Activated naive CD4-positive, alpha-beta T cell treated with anti-CD3 and anti-CD28 coated beads, Interleukin-2, amount 50 U/mL, for 24 hours (primary cell): ENCODE results near the gene ZNF808.
"Not testable (repeated sequence)": the region's sequence is repeated elsewhere in the genome, so short reads cannot be mapped to it uniquely, and the experiment has no call there.

Experiments
- H3K27ac Mint-ChIP-seq: one replicate; pipeline ENCODE4 v1.8.0; 2021; ENCODE audit warnings: mild to moderate bottlenecking, mixed read lengths
- H3K27me3 Mint-ChIP-seq: one replicate; pipeline ENCODE4 v1.8.0; 2021; ENCODE audit warnings: mixed read lengths
- H3K36me3 Mint-ChIP-seq: one replicate; pipeline ENCODE4 v1.8.0; 2021; ENCODE audit warnings: mixed read lengths
- H3K4me1 Mint-ChIP-seq: one replicate; pipeline ENCODE4 v1.8.0; 2021; ENCODE audit warnings: mixed read lengths
- H3K4me3 Mint-ChIP-seq: one replicate; pipeline ENCODE4 v1.8.0; 2021; ENCODE audit warnings: mild to moderate bottlenecking, mixed read lengths
- H3K9me3 Mint-ChIP-seq: one replicate; pipeline ENCODE4 v1.8.0; 2021; ENCODE audit warnings: mixed read lengths

Gene ZNF808

GRCh38 chr19:52558732-52559445 lies 31.4 kb downstream of the ZNF808 start:
- peaks cover 14% of the 10 kb centered on the region for H3K9me3 Mint-ChIP-seq
- peaks cover 68% of the 10 kb centered on the region for H3K36me3 Mint-ChIP-seq
- not testable (repeated sequence) for H3K4me1 Mint-ChIP-seq, H3K4me3 Mint-ChIP-seq, H3K27me3 Mint-ChIP-seq, H3K27ac Mint-ChIP-seq

GRCh38 chr19:52561611-52562010 lies 34.1 kb downstream of the ZNF808 start:
- H3K4me1 Mint-ChIP-seq, H3K27ac Mint-ChIP-seq, H3K4me3 Mint-ChIP-seq, H3K27me3 Mint-ChIP-seq, H3K9me3 Mint-ChIP-seq: not testable (repeated sequence)
- peaks cover 56% of the 10 kb centered on the region for H3K36me3 Mint-ChIP-seq

- peaks cover 11% of the 10 kb centered on the region for H3K9me3 Mint-ChIP-seq
- H3K27me3 Mint-ChIP-seq = no peaks in the 10 kb centered on the region
- no peak overlapping the region for H3K27ac Mint-ChIP-seq
- H3K4me3 Mint-ChIP-seq = no peak overlapping the region
- peaks cover 28% of the 10 kb centered on the region for H3K36me3 Mint-ChIP-seq
- peaks cover 8% of the 10 kb centered on the region for H3K4me1 Mint-ChIP-seq
These were observed 38.7 kb downstream of the ZNF808 start for GRCh38 chr19:52566121-52566520.

GRCh38 chr19:52566588-52566987 lies 39.1 kb downstream of the ZNF808 start:
- Mint-ChIP-seq H3K36me3 (peaks cover 29% of the 10 kb centered on the region), H3K27ac (no peak overlapping the region), H3K9me3 (peaks cover 13% of the 10 kb centered on the region), H3K4me1 (peaks cover 12% of the 10 kb centered on the region), H3K27me3 (no peaks in the 10 kb centered on the region), H3K4me3 (no peak overlapping the region)

- Mint-ChIP-seq H3K4me1 (peaks cover 23% of the 10 kb centered on the region), H3K27me3 (no peaks in the 10 kb centered on the region), H3K4me3 (no peak overlapping the region), H3K27ac (no peak overlapping the region), H3K9me3 (peaks cover 20% of the 10 kb centered on the region), H3K36me3 (peaks cover 34% of the 10 kb centered on the region)
These were observed 40.5 kb downstream of the ZNF808 start for GRCh38 chr19:52567921-52568320.

- Mint-ChIP-seq H3K9me3 (peaks cover 30% of the 10 kb centered on the region), H3K4me1 (peaks cover 25% of the 10 kb centered on the region), H3K4me3 (peak overlapping the region; percentile 93), H3K36me3 (peaks cover 38% of the 10 kb centered on the region)
- not testable (repeated sequence) for H3K27me3 Mint-ChIP-seq, H3K27ac Mint-ChIP-seq
These were observed 42.2 kb downstream of the ZNF808 start for GRCh38 chr19:52569638-52569999.

GRCh38 chr19:52570000-52570861 lies 42.8 kb downstream of the ZNF808 start, which contains the start of gene ZNF701:
ZNF701 (plus strand) TSS chr19:52570287; CDS start chr19:52574148, 3,861 bp downstream.
- H3K27me3 Mint-ChIP-seq = no peaks in the 10 kb centered on the region
- peaks cover 25% of the 10 kb centered on the region for H3K4me1 Mint-ChIP-seq
- peak within 1 kb of the TSS; percentile 93 for H3K4me3 Mint-ChIP-seq
- peak within 1 kb of the TSS; percentile 83 for H3K27ac Mint-ChIP-seq
- H3K9me3 Mint-ChIP-seq = peaks cover 30% of the 10 kb centered on the region
- H3K36me3 Mint-ChIP-seq = peaks cover 39% of the 10 kb centered on the region

GRCh38 chr19:52584736-52585440 lies 57.4 kb downstream of the ZNF808 start:
- no peaks in the 10 kb centered on the region for H3K27me3 Mint-ChIP-seq
- H3K9me3 Mint-ChIP-seq = peaks cover 19% of the 10 kb centered on the region
- no peak overlapping the region for H3K4me3 Mint-ChIP-seq
- peaks cover 58% of the 10 kb centered on the region for H3K36me3 Mint-ChIP-seq
- no peak overlapping the region for H3K27ac Mint-ChIP-seq
- no peaks in the 10 kb centered on the region for H3K4me1 Mint-ChIP-seq

GRCh38 chr19:52585604-52586003 lies 58.1 kb downstream of the ZNF808 start:
- no peaks in the 10 kb centered on the region for H3K27me3 Mint-ChIP-seq
- peaks cover 19% of the 10 kb centered on the region for H3K9me3 Mint-ChIP-seq
- H3K4me1 Mint-ChIP-seq = no peaks in the 10 kb centered on the region
- H3K4me3 Mint-ChIP-seq = no peak overlapping the region
- H3K36me3 Mint-ChIP-seq = peaks cover 56% of the 10 kb centered on the region
- H3K27ac Mint-ChIP-seq = no peak overlapping the region

- no peaks in the 10 kb centered on the region for H3K27me3 Mint-ChIP-seq
- H3K9me3 Mint-ChIP-seq = no peaks in the 10 kb centered on the region
- no peak overlapping the region for H3K4me3 Mint-ChIP-seq
- no peak overlapping the region for H3K27ac Mint-ChIP-seq
- no peaks in the 10 kb centered on the region for H3K4me1 Mint-ChIP-seq
- H3K36me3 Mint-ChIP-seq = peaks cover 41% of the 10 kb centered on the region
These were observed 63.3 kb downstream of the ZNF808 start for GRCh38 chr19:52590728-52591127.

GRCh38 chr19:52592301-52592700 lies 64.8 kb downstream of the ZNF808 start:
- Mint-ChIP-seq H3K27ac (no peak overlapping the region), H3K27me3 (no peaks in the 10 kb centered on the region), H3K36me3 (peaks cover 52% of the 10 kb centered on the region), H3K4me1 (no peaks in the 10 kb centered on the region), H3K9me3 (peaks cover 9% of the 10 kb centered on the region), H3K4me3 (no peak overlapping the region)

- peaks cover 11% of the 10 kb centered on the region for H3K9me3 Mint-ChIP-seq
- not testable (repeated sequence) for H3K27ac Mint-ChIP-seq, H3K4me3 Mint-ChIP-seq, H3K27me3 Mint-ChIP-seq, H3K4me1 Mint-ChIP-seq
- peaks cover 48% of the 10 kb centered on the region for H3K36me3 Mint-ChIP-seq
These were observed 66.0 kb downstream of the ZNF808 start for GRCh38 chr19:52593441-52593840.

GRCh38 chr19:52599241-52599640 lies 71.8 kb downstream of the ZNF808 start:
- H3K27me3 Mint-ChIP-seq = no peaks in the 10 kb centered on the region
- H3K4me3 Mint-ChIP-seq = no peak overlapping the region
- no peak overlapping the region for H3K27ac Mint-ChIP-seq
- peaks cover 36% of the 10 kb centered on the region for H3K36me3 Mint-ChIP-seq
- peaks cover 11% of the 10 kb centered on the region for H3K9me3 Mint-ChIP-seq
- H3K4me1 Mint-ChIP-seq = peaks cover 21% of the 10 kb centered on the region

GRCh38 chr19:52600639-52601024 lies 73.2 kb downstream of the ZNF808 start:
- peaks cover 16% of the 10 kb centered on the region for H3K9me3 Mint-ChIP-seq
- peak overlapping the region; percentile 23 for H3K27ac Mint-ChIP-seq
- peaks cover 38% of the 10 kb centered on the region for H3K36me3 Mint-ChIP-seq

GRCh38 chr19:52601025-52601973 lies 73.8 kb downstream of the ZNF808 start:
- no peaks in the 10 kb centered on the region for H3K27me3 Mint-ChIP-seq
- peaks cover 28% of the 10 kb centered on the region for H3K4me1 Mint-ChIP-seq
- peak overlapping the region; percentile 90 for H3K4me3 Mint-ChIP-seq
- H3K9me3 Mint-ChIP-seq = peaks cover 16% of the 10 kb centered on the region
- peak overlapping the region; percentile 48 for H3K27ac Mint-ChIP-seq
- peaks cover 35% of the 10 kb centered on the region for H3K36me3 Mint-ChIP-seq

More at GRCh38 chr19:52600639-52601024, 73.2 kb downstream of the ZNF808 start:
- H3K4me1 Mint-ChIP-seq = peaks cover 28% of the 10 kb centered on the region
- no peaks in the 10 kb centered on the region for H3K27me3 Mint-ChIP-seq
- H3K4me3 Mint-ChIP-seq = peak overlapping the region; percentile 90
